ENCODE measurements around the gene HTR1B.

Gene HTR1B

GRCh38 chr6:77492530-77492929 lies 29.2 kb upstream of the HTR1B start:
- TF ChIP-seq CTCF (IDR thresholded peaks at IDR 0.05; ENCODE audit: low read depth, low read length): no peak
- TF ChIP-seq EZH2phosphoT487 (IDR thresholded peaks at IDR 0.05; ENCODE audit: low read depth): no peak
- 0 out of 2 replicates have a peak, but pooled peaks cover 2% of the 10 kb centered on the region for H3K4me1 ChIP-seq (ENCODE audit: low read length)
- H3K9ac ChIP-seq (ENCODE audit: low read length): no peak overlapping the region
- no peak overlapping the region for H3K4me2 ChIP-seq (ENCODE audit: low read length)
- H3K79me2 ChIP-seq (ENCODE audit: low read length): no peaks in the 10 kb centered on the region
- H2AFZ ChIP-seq (ENCODE audit: low read depth, low read length): no peak overlapping the region
- H3K27ac ChIP-seq (ENCODE audit: low read length): no peak overlapping the region
- H4K20me1 ChIP-seq (ENCODE audit: insufficient read depth, low read length): no peaks in the 10 kb centered on the region
- no peak overlapping the region for H3K4me3 ChIP-seq (ENCODE audit: low read length)
- H3K9me3 ChIP-seq (ENCODE audit: insufficient read depth, low read length): no peaks in the 10 kb centered on the region
- no peaks in the 10 kb centered on the region for H3K36me3 ChIP-seq (replicated peaks; ENCODE audit: low read depth, low read length)
- no peaks in the 10 kb centered on the region for H3K27me3 ChIP-seq (ENCODE audit: low read depth, low read length)

GRCh38 chr6:77487808-77488425 lies 24.6 kb upstream of the HTR1B start:
- Histone ChIP-seq H3K79me2 (ENCODE audit: low read length) (no peaks in the 10 kb centered on the region), H2AFZ (ENCODE audit: low read depth, low read length) (no peak overlapping the region), H3K27ac (ENCODE audit: low read length) (no peak overlapping the region), H3K27me3 (ENCODE audit: low read depth, low read length) (no peaks in the 10 kb centered on the region), H3K4me3 (ENCODE audit: low read length) (no peak overlapping the region), H3K4me2 (ENCODE audit: low read length) (no peak overlapping the region), H3K9ac (ENCODE audit: low read length) (no peak overlapping the region), H4K20me1 (ENCODE audit: insufficient read depth, low read length) (no peaks in the 10 kb centered on the region), H3K4me1 (ENCODE audit: low read length) (0 out of 2 replicates have a peak, but pooled peaks cover 2% of the 10 kb centered on the region), H3K9me3 (ENCODE audit: insufficient read depth, low read length) (no peaks in the 10 kb centered on the region), H3K36me3 (replicated peaks; ENCODE audit: low read depth, low read length) (no peaks in the 10 kb centered on the region)
- TF ChIP-seq EZH2phosphoT487 (IDR thresholded peaks at IDR 0.05; ENCODE audit: low read depth) (no peak), CTCF (IDR thresholded peaks at IDR 0.05; ENCODE audit: low read depth, low read length) (no peak)

GRCh38 chr6:77482981-77483380 lies 19.7 kb upstream of the HTR1B start:
- Histone ChIP-seq H3K4me1 (ENCODE audit: low read length) (no peaks in the 10 kb centered on the region), H3K36me3 (replicated peaks; ENCODE audit: low read depth, low read length) (no peaks in the 10 kb centered on the region), H4K20me1 (ENCODE audit: insufficient read depth, low read length) (no peaks in the 10 kb centered on the region), H3K27ac (ENCODE audit: low read length) (no peak overlapping the region), H3K4me2 (ENCODE audit: low read length) (no peak overlapping the region), H3K79me2 (ENCODE audit: low read length) (no peaks in the 10 kb centered on the region), H2AFZ (ENCODE audit: low read depth, low read length) (no peak overlapping the region), H3K27me3 (ENCODE audit: low read depth, low read length) (no peaks in the 10 kb centered on the region), H3K9me3 (ENCODE audit: insufficient read depth, low read length) (no peaks in the 10 kb centered on the region), H3K4me3 (ENCODE audit: low read length) (no peak overlapping the region), H3K9ac (ENCODE audit: low read length) (no peak overlapping the region)
- no peak for TF ChIP-seq CTCF (IDR thresholded peaks at IDR 0.05; ENCODE audit: low read depth, low read length)
- TF ChIP-seq EZH2phosphoT487 (IDR thresholded peaks at IDR 0.05; ENCODE audit: low read depth): no peak

- Histone ChIP-seq H3K27ac (ENCODE audit: low read length) (no peak overlapping the region), H3K4me3 (ENCODE audit: low read length) (no peak overlapping the region), H3K9me3 (ENCODE audit: insufficient read depth, low read length) (no peaks in the 10 kb centered on the region), H3K79me2 (ENCODE audit: low read length) (no peaks in the 10 kb centered on the region), H3K36me3 (replicated peaks; ENCODE audit: low read depth, low read length) (peaks cover 3% of the 10 kb centered on the region), H3K4me2 (ENCODE audit: low read length) (no peak overlapping the region), H3K27me3 (ENCODE audit: low read depth, low read length) (no peaks in the 10 kb centered on the region), H2AFZ (ENCODE audit: low read depth, low read length) (no peak overlapping the region), H3K9ac (ENCODE audit: low read length) (no peak overlapping the region), H3K4me1 (ENCODE audit: low read length) (no peaks in the 10 kb centered on the region), H4K20me1 (ENCODE audit: insufficient read depth, low read length) (no peaks in the 10 kb centered on the region)
- TF ChIP-seq CTCF (IDR thresholded peaks at IDR 0.05; ENCODE audit: low read depth, low read length) (no peak), EZH2phosphoT487 (IDR thresholded peaks at IDR 0.05; ENCODE audit: low read depth) (no peak)
Measured at GRCh38 chr6:77474973-77475372, 11.7 kb upstream of the HTR1B start.
